Retinal pigment epithelial cell (primary cell): ENCODE measurements around the gene PDS5B.
"Not testable (repeated sequence)": the region's sequence is repeated elsewhere in the genome, so short reads cannot be mapped to it uniquely, and the experiment has no call there.

Source experiments
- DNase-seq: peaks from one replicate; pipeline ENCODE4 v3.0.0-alpha.2; 2010; ENCODE audit warnings: low read depth
- H3K4me3 ChIP-seq: 2 replicates; pipeline ENCODE4 v1.5.1; 2011; ENCODE audit warnings: mild to moderate bottlenecking, low read length, control low read depth, moderate library complexity
- TF ChIP-seq, protein P1 (sequence below): conservative IDR thresholded peaks from 2 replicates; pipeline ENCODE4 v1.5.1; 2011; ENCODE audit warnings: low read depth, low read length, control low read depth, inconsistent platforms

The PDS5B gene

DNA sequence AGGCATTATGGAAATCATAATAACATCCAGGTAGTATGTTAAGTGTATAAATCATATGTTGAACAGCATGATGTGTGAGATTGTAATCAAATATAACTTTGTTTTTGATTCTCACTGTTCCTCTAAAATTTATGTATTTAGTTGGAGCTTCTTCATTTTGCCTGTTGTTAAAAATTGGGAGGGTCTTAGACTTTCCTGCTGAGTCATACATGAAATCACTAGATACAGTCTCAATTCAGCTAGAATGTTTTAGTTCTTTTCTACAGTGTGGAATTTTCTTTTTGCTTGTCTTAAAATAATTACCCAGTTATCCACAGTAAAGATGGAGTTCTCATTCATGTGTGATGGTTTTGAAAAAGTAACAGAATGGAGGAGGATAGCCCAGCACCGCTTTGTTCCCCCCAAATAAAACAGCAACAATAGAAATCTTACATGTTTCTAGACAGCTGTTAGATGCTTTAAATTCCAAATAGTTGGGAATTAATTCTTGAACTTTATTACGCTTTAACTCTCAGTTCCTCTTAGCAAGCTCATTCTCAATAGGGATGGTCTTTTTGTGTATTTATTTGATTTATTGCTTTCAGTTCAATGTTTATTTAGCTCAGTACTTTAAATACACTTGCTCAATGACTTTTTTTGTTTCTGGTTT lies 109.5 kb downstream of the PDS5B start:
- no peak for DNase-seq
- TF ChIP-seq, protein P1, sequence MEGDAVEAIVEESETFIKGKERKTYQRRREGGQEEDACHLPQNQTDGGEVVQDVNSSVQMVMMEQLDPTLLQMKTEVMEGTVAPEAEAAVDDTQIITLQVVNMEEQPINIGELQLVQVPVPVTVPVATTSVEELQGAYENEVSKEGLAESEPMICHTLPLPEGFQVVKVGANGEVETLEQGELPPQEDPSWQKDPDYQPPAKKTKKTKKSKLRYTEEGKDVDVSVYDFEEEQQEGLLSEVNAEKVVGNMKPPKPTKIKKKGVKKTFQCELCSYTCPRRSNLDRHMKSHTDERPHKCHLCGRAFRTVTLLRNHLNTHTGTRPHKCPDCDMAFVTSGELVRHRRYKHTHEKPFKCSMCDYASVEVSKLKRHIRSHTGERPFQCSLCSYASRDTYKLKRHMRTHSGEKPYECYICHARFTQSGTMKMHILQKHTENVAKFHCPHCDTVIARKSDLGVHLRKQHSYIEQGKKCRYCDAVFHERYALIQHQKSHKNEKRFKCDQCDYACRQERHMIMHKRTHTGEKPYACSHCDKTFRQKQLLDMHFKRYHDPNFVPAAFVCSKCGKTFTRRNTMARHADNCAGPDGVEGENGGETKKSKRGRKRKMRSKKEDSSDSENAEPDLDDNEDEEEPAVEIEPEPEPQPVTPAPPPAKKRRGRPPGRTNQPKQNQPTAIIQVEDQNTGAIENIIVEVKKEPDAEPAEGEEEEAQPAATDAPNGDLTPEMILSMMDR: no peak
- H3K4me3 ChIP-seq: no peak overlapping the region

DNA sequence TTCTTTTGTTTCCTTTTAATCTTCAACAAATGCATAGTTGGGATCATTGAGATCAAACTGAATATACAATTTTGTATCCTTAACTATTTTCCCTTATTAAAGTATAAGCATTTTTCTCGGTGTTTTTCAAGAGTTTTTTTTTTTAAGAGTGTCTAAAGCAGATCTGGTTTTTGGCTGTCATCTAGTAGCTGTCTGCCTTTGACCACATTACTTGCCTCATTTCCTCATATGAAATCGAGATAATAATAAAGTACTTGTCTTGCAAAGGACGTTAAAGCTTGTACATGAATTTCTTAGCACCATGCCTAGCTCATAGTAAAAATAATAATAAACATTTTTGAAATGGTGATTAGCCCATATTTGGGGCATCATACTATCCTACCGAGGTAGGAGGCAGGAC lies 121.2 kb downstream of the PDS5B start:
- no peak for DNase-seq
- TF ChIP-seq, protein P1: no peak
- no peak overlapping the region for H3K4me3 ChIP-seq

DNA sequence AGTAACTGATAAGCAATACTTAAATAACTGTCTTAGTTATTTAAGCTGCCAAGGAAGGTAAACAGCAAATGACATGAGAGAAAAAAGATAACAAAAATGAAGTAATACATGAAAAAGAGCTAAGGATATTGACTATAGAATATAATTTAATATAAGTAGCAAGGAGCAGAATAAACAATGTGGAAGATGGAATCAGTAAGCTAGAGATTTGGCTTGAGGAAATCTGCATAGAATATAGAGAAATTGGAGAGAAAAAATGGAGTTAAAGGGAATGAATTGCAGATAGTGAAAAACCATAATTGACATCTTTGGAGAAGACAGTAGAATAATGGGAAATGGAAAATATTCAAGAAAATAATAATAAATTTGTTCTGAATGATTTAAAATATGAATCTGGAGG lies 127.1 kb downstream of the PDS5B start:
- TF ChIP-seq, protein P1: no peak
- no peak overlapping the region for H3K4me3 ChIP-seq
- no peak for DNase-seq

DNA sequence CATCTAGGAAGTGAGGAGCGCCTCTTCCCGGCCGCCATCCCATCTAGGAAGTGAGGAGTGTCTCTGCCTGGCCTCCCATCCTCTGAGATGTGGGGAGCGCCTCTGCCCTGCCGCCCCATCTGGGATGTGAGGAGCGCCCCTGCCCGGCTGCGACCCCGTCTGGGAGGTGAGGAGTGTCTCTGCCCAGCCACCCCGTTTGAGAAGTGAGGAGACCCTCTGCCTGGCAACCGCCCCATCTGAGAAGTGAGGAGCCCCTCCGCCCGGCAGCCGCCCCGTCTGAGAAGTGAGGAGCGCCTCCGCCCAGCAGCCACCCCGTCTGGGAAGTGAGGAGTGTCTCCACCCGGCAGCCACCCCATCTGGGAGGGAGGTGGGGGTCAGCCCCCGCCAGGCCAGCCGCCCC lies 129.9 kb downstream of the PDS5B start:
- not testable (repeated sequence) for H3K4me3 ChIP-seq, DNase-seq

DNA sequence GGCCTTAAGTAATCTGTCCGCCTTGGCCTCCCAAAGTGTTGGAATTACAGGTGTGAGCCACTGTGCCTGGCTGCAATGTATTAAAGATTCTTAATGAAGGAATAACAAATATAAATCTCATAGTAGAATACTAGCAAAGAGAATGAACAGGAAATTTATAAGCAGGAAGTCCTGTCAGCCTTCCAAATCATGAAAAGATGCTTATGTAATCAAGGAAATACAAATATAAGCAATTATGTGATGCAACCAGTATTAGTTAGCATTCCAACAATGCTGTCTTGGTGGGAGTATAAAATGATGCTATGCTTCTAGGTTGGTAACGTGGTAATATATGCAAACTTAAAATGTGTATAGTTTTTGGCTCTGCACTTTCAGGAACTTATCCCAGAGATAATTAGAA lies 133.8 kb downstream of the PDS5B start:
- no peak for DNase-seq
- TF ChIP-seq, protein P1: no peak
- no peak overlapping the region for H3K4me3 ChIP-seq

DNA sequence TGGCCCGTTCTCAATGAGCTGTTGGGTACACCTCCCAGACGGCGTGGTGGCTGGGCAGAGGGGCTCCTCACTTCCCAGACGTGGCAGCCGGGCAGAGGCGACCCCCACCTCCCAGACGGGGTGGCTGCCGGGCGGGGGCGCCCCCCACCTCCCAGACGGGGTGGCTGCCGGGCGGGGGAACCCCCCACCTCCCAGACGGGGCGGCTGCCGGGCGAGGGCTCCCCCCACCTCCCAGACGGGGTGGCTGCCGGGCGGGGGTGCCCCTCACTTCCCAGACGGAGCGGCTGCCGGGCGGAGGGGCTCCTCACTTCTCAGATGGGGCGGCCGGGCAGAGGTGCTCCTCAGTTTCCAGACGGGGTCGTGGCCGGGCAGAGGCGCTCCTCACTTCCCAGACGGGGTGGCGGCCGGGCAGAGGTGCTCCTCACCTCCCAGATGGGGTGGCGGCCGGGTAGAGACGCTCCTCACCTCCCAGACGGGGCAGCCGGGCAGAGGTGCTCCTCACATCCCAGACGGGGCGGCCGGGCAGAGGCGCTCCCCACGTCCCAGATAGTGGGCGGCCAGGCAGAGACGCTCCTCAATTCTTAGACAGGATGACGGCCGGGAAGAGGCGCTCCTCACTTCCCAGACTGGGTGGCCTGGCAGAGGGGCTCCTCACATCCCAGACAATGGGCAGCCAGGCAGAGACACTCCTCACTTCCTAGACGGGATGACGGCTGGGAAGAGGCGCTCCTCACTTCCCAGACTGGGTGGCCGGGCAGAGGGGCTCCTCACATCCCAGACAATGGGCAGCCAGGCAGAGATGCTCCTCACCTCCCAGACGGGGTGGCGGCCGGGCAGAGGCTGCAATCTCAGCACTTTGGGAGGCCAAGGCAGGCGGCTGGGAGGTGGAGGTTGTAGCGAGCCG lies 135.1 kb downstream of the PDS5B start:
- DNase-seq, H3K4me3 ChIP-seq: not testable (repeated sequence)

DNA sequence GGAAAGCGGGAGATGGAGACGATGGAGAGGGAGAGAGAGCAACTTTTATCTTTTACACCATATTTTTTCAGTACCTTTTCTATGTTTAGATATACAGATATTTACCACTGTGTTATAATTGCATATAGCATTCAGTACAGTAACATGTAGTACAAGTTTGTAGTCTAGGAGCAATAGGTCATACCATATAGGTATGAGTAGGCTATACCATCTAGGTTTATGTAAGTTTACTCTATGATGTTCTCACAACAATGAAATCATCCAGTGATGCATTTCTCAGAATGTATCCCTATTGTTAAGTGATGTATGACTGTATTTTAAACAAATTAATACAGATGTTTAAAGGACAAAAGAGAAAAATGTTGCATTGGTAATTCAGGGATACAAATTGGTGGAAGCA lies 136.1 kb downstream of the PDS5B start:
- H3K4me3 ChIP-seq: no peak overlapping the region
- DNase-seq: no peak
- TF ChIP-seq, protein P1: no peak

DNA sequence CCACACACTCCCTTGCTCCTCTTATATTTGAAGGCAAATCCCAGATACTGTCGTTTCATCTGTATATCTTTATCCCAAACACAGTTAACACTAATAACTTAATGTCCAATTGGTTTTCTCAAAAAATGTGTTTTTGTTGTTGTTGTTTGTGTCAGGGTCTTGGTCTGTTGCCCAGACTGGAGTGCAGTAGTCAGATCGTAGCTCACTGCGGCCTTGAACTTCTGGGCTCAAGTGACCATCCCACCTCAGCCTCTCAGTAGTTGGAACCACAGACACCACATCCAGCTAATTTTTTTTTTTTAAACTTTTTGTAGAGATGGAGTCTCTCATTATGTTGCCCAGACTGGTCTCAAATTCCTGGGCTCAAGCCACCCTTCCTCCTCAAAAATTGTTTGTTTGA lies 137.7 kb downstream of the PDS5B start:
- no peak overlapping the region for H3K4me3 ChIP-seq
- DNase-seq: no peak
- TF ChIP-seq, protein P1: no peak
